ENCODE data around the gene GAMT.
"Not testable (repeated sequence)": the region's sequence is repeated elsewhere in the genome, so short reads cannot be mapped to it uniquely, and the experiment has no call there.

GAMT gene

DNA sequence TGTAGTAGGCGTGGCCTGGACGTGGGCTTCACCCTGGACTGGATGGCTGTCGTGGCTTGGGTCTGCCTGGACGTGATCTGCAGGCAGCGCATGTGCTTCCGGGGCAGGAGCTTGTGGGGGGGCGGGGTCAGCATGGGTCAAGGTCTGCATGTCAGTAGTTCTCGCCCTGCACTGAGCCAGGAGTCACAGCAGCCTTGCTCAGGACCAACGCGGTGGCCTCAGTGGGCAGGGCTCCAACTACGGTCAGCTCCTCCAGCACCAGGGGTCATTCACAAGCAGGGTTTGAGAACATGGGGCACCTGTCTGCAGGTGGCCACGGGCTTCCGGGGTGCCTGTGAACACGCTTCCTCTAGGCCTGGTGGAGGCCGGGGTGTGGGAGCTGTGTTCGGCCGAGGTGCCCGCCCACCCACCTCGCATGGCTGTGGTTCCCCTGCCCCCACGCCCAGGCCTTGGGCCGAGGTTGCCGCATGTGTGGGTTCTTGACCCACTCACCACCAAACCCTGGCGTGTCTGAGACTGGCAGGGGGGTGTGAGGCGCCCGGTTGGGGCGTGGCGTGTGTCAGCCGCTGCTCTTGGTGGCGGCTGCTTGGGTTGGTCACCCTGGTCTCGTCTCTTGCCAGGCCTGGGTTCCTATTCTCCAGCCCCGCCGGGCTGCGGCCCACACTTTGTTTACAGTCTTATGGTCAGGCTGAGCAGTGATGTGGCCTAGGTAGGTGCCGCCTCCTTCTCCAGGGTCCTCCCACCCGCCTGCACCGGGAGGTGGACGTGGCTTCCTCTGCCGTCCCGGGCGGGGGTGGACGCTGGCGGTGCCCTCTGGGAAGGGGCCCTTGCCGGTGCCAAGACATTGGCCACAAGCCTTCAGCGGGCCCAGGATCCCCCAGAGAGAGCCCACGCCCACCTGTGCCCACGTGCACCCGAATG, 32.0 kb upstream of the GAMT start:
- DNase-seq, result no peak

DNA sequence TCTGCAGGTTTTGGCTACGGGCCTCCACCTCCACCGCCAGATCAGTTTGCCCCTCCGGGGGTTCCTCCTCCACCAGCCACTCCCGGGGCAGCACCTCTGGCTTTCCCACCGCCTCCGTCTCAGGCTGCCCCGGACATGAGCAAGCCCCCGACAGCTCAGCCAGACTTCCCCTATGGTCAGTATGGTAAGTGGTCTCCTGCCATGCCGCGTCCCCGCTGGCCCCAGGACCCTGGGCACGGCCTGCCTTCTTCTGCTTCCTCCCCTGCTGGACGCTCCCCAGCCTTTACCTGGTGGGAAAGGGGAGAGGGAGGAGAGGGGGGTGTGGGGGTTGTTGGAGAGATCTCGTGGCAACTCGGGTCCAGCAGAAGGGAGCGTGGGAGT, 31.2 kb upstream of the GAMT start:
- DNase-seq, result no peak

DNA sequence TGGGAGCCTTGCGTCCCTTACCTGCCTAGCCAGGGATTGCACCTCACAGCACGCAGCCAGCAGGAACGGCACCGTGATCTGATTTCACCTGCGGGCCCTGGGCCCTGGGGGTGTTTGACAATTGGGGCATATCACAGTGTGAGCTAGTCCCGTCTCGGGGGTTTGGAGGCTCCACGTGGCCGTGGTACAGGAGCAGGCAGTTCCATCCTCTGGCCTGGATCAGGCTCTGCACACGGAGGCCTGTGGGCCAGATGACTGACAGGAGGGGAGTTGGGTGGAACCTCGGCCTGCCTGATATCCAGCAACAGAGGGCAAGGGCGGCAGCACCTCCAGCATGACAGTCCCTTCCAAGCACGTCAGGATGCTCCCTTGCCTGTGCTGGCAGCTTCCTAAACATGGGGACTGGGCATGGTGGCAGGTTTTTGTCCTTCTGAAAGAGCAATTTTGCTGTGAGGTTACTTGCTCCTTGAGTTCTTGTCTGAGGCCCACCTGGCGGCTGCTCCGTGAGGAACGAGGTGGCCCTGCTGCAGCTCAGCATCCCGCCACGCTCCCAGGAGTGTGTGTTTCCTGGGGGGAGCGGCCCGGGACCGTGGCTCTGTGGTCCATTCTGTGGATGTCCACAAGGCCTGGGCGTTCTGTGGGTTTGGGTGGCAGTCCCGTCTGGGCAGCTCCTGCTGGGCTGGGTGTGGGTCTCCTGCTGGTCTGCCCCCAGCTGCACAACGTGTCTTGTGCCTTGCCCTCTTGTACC, 30.6 kb upstream of the GAMT start:
- DNase-seq, result no peak

DNA sequence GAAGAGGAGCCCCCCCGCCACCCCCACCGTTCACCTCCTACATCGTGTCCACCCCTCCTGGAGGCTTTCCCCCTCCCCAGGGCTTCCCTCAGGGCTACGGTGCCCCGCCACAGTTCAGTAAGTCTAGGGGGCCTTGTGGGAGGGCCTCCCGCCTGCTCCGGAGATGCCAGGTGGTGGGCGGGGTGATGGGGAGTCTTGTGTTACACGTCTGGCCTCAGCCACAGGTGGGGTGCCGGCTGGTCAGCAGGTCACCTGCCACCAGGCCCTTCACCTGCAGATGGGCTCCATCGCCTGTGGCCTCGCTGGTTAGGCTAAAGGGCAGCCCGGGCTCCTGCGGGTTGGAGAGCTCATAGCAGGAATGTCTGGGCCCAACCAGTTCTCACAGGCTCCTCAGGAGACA, 28.9 kb upstream of the GAMT start:
- DNase-seq, result no peak

DNA sequence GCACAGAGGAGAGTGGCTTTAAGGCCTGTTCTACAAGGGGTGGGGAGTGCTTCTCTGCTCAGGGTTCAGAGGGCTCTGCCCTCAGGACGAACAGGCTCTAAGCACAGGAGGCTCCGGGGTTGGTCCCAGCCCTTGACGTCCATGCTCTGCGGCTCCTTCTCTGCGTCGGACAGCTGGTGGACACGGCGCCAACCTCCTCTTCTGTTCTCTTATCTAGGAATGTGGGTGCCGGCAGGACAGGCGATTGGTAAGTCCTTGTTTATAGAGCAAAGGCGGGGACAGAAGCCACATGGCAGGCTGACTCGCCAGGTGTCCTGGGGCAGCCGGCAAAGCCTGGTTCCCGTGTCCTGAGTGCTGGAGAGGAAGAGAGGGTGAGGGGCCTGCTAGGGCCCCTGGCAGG, 28.4 kb upstream of the GAMT start:
- DNase-seq, result no peak

DNA sequence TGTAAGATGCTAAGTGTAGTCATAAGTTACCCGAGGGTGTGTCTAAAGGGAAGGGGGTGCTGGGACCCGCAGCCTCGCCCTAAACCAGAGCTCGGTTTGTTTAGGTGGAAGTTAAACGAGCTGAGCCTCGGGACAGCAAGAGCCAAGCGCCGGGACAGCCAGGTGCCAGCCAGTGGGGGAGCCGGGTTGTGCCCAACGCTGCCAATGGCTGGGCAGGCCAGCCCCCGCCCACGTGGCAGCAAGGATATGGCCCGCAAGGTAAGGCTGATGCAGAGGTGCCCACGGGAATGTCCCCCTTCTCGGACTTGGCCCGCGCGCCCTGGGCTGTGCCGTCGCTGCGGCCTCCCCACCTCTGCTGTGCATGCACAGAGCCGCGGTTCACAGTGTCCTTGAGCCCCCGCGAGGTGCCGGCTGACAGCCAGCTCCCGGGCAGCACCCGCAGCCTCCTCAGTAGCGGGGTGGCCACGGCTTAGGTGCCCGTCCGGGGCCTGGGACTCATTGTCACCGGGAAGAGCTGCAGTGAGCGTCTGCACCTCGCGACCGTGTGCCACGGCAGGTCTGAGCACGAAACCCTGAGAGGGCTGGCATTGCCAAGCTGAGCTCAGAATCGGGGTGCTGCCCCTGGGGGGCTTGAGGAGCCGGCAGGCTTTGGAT, 27.5 kb upstream of the GAMT start:
- no peak for DNase-seq

DNA sequence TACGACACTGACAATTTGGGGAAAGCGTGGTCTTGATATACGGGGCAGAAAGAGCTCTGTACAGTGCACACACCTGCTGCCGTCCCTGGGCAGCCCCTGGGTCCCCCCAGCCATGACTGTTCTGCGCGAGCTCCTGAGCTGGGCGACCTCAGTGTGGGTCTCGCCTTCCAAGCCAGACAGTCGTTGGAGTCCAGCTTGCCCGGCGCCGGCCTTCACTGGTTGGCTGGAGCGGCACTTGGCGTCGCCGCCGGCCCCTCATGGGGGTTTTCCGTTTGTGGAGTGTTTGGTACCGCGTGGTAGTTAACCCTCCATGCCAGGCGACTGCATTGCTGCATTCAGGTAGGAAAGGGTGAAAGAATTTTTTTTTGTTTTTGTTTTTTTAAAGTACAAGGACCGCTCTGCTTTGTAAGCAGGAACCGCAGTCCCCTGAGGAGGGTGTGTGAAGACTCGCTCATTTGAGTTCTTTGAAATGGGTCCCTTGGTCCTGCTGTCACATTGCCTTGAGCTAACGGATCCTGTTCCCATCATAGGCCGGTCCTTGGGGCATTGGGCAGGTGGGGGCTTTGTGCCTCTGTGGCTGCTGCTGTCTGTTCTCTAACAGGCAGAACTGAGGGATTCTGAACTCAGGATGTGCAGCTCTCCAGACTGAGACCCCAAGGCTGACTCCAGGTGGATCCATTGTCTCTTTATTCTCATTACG, 26.0 kb upstream of the GAMT start:
- DNase-seq, result no peak

DNA sequence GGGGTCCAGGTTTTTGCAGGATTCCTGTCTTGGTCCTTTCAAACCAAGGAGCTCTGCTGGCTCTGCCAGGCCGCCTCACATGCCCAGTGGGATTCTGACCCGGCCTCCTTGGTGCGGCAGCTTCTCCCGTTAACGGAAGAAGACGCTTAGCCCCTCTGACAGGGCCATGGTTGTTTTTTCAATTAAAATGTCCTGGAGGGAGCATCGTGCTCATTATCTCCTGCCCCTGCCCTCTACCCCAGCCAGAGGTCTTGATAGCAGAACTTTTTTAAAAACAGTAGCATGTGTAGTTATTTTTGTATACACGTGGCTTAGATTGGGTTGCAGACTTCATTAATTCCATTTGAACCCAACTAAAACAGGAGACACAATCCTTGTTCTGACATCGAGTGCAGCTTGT, 25.4 kb upstream of the GAMT start:
- no peak for DNase-seq

DNA sequence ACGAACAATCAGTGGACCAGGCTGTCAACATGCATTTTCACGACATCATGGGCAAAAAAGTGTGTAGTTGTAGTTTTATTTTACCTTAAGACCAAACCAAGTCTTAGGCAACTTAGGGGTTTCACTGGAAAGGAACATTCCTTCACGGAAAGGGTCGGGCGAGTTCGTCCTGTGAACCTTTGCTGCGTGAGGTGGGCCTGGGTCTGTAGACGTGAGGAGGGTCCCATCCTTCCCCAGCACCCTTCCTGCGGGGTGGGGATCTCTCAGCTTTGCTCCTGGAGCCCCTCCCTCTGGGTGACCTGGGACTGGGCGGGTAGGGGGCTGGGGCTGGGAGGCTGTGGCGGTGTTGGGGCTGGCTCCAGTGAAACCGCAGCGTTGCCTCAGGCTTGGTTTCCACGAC, 24.6 kb upstream of the GAMT start:
- DNase-seq, result no peak

DNA sequence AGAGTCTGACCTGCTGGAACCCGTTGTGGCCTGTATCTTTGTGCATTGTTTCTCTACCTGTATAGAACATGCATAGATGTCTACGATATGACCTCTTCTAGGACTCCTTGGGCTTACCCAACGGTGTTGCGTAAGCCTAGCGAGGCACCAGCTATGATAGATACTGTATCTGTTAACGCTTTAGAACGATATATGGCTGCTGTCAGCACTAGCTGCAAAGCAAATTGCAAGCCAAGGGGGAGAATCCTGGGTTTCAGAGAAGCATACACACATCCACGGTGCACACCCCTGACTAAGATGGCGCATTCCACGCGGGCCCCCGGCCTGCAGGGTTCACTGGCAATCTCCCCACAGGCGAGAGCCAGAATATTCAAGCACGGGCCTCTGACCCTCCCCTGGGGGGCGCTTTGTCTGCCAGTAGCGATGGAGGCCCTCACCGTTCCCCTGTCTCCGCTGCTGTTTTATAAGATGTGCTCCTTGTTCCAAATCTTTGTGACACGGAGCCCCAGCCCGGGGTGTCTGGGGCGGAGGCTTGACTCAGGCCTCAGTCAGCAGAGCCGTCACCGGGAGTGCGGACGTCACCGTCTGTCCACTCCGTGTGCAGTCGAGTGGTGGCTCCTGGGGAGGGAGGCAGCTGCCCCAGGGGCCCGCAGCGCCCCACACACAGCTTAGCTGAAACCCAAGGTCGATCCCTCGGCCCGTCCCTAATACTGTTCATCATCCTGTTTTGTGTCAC, 23.9 kb upstream of the GAMT start:
- no peak for DNase-seq

DNA sequence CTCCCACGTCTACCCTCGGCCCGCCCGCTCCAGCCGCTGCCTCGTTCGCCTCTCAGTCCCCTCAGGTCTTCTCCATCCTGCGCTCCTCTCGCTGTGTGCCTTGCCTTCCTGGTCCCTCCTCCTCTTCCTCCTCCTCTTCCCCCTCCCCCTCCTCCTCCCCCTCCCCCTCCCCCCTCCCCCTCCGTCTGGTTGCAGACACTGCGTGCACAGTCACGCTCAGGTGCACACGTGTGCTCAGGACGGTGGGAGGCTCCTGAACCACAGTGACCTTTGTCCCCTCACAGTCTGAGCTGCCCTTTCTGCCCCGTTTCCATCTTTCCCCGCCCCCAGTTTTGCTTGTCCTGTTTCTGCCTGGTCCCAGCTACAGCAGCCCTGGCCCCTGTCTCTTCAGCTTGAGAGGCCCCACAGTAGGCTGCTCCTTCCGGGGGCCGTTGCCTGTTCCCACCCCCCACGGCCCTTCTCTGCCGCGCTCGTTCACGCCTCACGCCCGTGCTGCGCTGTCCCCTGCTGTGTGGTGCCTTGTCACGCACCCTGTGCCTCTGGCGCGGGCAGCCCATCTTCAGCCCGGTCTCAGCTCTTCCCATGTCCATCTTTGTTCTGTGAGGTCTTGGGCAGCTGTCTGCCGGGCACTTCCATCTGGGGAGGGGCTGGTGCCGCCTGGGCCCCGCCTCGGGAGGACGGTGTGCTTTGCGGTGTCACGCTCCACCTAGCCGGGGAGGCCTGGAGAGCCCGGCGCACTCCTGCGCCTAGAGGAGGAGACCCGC, 23.0 kb upstream of the GAMT start:
- no peak for DNase-seq

DNA sequence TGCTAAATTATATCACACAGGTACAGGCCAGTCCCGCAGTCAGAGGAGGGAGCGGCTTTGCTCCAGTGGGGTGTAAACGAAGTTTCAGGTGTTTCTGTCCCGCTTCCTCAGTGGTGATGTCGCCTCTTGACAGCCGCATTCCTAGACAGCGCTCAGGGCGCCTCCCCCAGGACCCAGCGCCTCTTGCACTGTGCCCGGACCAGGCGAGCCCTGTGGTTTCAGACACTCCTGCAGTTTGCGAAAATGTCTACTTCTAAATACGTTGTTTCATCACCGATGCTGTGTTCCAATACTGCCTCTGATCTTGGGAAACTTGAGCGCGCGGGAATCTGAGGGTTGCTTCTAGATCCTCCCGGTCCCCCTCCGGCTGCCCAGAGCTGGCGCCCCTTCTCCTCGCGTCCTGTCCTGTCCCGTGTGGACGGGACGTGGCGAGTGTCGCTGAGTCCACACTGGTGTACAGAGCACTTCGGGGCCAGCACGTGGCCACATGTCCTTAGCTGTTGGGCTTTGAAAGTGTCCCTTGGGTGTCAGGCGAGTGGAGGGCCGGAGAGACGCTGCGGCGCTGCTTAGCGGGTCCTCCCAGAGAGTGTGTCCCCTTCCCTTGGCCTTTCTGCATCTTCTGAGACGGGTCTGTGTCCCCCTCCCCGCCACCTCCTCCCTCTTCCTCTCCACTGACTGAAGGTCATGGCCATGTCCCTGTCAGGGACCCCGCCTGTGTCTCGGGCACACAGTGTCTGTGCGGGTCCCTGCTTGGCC, 22.3 kb upstream of the GAMT start:
- DNase-seq, result no peak

DNA sequence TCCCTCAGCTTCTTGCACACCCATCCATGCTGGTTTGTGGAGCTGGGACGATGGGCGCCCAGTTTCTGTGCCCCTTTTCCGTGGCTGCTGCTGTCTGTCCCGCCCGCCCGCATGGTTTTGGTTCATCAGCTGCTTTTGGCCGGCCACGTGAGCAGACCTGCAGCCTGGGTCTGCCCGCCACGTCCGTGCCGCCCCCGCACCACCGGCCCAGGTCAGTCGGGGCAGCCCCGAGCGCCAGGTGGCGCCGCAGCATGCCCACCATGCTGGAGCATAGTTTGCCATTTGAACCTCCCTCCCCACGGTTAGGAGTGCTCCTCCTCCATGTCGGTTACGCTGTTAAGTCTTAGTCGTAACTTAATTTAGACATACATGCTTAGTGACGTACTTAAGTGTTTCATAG, 21.6 kb upstream of the GAMT start:
- no peak for DNase-seq

DNA sequence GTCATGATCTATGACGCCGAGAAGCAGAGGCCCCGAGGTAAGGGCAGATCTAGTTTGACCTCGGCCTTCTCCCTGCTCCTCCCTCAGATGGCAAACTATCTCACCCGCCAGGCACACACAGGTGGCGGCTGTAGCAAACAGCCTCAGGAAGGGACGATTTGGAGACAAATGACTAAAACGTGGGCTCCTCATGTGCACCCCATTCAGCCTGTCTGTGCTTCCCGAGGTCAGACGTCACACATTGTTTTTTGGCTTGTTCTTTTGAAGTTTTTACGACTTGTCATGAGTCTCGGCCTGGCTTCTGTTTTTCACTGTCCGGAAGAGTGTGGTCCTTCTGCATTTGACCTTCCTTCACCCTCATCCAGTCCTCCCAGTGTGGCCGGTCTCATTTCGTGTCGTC, 21.0 kb upstream of the GAMT start:
- DNase-seq, result no peak

DNA sequence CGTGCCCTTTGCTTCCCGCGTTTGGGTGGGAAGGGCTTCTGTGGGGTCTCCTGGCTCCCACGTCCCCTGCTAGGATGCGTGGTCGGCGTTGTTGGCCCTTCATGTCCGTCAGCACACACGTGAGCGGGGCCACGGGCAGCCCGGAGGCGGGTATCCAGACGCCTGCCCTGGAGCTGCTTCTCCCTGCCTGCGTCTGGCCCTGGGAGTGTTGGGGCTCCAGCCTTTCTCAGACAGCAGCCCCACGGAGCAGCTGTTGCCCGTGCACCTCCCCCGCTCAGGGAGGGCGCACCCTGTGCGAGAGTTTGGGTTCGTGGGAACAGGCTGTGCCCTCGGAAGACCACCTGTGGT, 20.6 kb upstream of the GAMT start:
- DNase-seq, result no peak

DNA sequence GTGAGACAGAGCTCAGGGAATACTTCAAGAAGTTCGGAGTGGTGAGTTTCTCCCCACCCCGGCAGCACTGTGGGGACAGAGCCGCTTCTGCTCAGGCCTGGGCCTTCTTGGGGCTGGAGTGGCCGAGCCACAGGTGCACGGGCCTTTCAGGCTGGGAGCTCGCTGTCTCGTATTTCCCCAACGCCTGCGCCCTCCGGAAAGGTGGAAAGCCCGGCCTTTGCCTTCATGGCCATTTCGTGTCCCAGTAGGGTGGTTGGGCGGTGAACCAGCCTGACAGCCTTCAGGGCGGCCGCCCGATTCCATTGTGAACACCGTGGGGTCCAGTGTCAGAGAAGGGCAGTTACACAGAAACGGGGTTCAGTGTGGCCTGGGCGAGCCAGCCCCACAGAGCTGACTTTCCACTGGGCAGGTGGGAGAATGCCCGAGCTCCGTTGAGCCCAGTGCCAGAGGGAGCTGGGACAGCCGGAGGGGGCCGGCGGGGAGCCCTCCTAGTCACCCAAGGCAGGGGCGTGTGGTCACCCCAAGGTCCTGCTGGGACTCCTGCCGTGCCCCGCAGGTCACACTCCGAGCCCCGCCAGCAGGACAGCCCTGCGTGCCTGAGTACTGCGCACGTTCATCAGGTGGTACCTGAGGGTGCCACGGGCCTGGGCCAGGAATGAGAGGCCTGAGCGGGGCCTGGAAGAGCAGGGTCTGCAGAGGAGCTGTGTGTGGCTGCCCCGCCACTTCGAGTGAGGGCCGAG, 20.0 kb upstream of the GAMT start:
- no peak for DNase-seq

DNA sequence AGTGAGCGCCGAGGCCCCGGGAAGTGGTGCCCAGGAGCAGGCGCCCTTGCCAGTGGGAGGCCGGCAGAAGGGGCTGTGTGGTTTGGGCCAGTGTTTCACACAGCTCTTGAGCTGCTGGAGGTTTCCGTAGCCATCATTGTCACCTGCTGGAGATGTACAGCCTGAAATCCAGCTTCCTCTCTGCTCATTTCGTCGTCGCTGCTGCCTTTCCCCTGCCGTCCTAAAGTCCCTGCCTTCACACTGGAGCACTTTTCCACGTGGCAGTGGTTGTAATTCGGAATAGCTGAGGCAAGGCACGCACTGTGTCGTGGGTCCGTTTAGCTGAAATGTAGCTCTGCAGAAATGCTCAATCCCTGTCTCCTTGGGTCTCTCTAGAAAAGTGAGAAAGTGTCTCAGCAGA, 19.2 kb upstream of the GAMT start:
- no peak for DNase-seq

DNA sequence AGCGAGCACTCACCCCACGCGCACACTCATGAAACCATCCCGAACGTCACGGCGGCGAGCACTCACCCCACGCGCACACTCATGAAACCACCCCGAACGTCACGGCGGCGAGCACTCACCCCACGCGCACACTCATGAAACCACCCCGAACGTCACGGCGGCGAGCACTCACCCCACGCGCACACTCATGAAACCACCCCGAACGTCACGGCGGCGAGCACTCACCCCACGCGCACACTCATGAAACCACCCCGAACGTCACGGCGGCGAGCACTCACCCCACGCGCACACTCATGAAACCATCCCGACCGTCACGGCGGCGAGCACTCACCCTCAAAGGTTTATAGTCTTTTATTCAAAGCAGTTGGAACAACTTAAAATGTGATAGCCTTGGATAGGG, 18.7 kb upstream of the GAMT start:
- DNase-seq, result not testable (repeated sequence)

DNA sequence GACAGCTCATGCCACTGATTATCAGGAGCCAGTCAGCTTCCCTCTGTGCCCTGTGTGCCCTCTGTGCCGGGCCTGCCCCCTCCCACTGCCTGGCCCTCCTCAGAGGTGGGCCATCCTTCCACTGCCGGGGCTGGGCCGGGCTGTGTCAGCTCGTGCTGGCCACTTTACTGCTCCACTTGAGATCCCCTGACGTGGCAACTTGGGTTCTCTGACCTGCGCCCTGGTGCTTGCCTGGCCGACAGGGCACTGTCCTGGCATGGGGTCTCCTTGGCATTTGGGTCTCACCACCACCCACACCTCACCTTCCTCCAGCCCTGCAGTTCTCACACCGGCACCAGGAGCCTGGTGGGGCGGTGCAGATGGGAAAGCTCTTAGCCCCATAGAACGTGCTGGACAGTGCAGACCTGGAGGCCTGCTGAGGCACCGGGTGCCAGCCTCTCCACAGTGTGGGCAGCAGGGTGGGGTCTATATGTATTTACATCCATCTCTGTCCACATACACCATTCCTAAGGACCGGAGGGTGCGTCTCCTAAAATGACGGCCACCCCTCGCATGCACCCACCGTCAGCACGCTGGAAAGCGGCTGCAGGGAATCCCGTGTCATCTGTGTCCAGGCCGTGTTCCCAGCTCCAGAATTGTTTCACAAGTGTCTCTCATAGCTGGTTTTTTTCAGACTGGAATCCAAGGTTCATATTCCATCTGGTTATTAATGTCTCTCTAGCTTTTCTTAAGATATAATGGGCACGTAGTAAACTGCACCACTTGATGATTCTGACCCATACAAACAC, 17.8 kb upstream of the GAMT start:
- DNase-seq, result no peak

DNA sequence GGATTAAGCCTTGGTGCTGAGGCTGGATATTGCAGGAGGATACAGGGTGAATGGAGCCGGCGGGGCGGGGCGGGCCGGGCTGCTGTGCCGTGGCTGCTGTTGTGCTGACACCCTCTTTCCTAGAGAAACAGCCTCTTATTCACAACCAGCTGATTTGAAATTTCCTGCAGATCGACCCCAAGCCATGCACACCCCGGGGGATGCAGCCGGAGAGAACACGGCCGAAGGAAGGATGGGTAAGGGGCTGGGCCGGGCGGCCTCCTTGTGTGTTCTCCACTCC, 17.1 kb upstream of the GAMT start:
- no peak for DNase-seq
